Activated T-helper 17 cell treated with anti-CD3 and anti-CD28 coated beads, Interleukin-2, amount 50 U/mL, for 72 hours (primary cell): ENCODE data around the gene TEX50. TPM values are rescaled to one million over a fixed set of nuclear protein-coding genes. Genes with fewer than 3 reads are reported as not detected.

Experiments
- total RNA-seq, 2 donors: library from RNA; stranded (reverse); gene quantifications; one replicate each; pipeline ENCODE4 v1.2.3, GENCODE V29; 2022

TEX50 gene
- total RNA-seq, 2 donors from 2014 or later: not detected

Other genes with a start within 250 kb of the TEX50 start
- 100 to 1,000 TPM; 101 to 123 TPM for gene PRDX6, start 158.0 kb upstream of the TEX50 start, total RNA-seq
- not detected for gene SLC9C2, start 32.3 kb upstream of the TEX50 start, total RNA-seq
- gene ANKRD45, start 34.5 kb downstream of the TEX50 start, total RNA-seq: not detected
- 10 to 100 TPM; 12.5 to 16.1 TPM for gene KLHL20, start 79.6 kb downstream of the TEX50 start, total RNA-seq
- 10 to 100 TPM; 25.8 to 38.5 TPM for gene DARS2, start 189.3 kb downstream of the TEX50 start, total RNA-seq
- gene CENPL, start 189.5 kb downstream of the TEX50 start, total RNA-seq: 10 to 100 TPM; 25.5 to 33.9 TPM
- 100 to 1,000 TPM; 646 to 717 TPM for gene GAS5, start 232.7 kb downstream of the TEX50 start, total RNA-seq
- 10 to 100 TPM; 10.4 to 14.2 TPM for gene ZBTB37, start 233.0 kb downstream of the TEX50 start, total RNA-seq